HG03457 (cell line): ENCODE measurements around the gene CAPN7.

Source experiments
- ATAC-seq: cut with Tn5 transposase; IDR thresholded peaks from one replicate; pipeline ENCODE4 v1.9.1; 2021; ENCODE audit warnings: moderate number of reproducible peaks; ENCODE audit not compliant: unreplicated experiment

Gene CAPN7

GRCh38 chr3:15294929-15295328, 88.9 kb downstream of the CAPN7 start:
- no peak for ATAC-seq

GRCh38 chr3:15295506-15295905, 89.5 kb downstream of the CAPN7 start:
- ATAC-seq, result no peak

GRCh38 chr3:15297608-15298350, 91.7 kb downstream of the CAPN7 start:
- ATAC-seq, result no peak

GRCh38 chr3:15298504-15298903, 92.5 kb downstream of the CAPN7 start:
- no peak for ATAC-seq

- ATAC-seq, result no peak
Observed at GRCh38 chr3:15299036-15299435, 93.0 kb downstream of the CAPN7 start.

GRCh38 chr3:15300323-15301078, 94.5 kb downstream of the CAPN7 start:
- no peak for ATAC-seq

GRCh38 chr3:15301761-15302160, 95.7 kb downstream of the CAPN7 start:
- ATAC-seq, result no peak
